HFF-Myc (cell line): Measurements from ENCODE around the gene SLC6A20.
"Not testable (repeated sequence)": the region's sequence is repeated elsewhere in the genome, so short reads cannot be mapped to it uniquely, and the experiment has no call there.

ENCODE experiments used
- DNase-seq: peaks from one replicate; pipeline ENCODE4 v3.0.0-alpha.2; 2011; ENCODE audit warnings: low read depth; ENCODE audit errors: extremely low read depth
- H3K4me3 ChIP-seq: replicated peaks from 2 replicates; pipeline ENCODE4 v1.5.1; 2011; ENCODE audit warnings: low read depth, mild to moderate bottlenecking, control low read depth, low read length
- TF ChIP-seq, protein P1 (sequence below): IDR thresholded peaks from 2 replicates; pipeline ENCODE4 v1.5.1; 2012; ENCODE audit warnings: mild to moderate bottlenecking, low read depth, low read length, control low read depth; ENCODE audit errors: missing control alignments

Gene SLC6A20

GRCh38 chr3:45761831-45762230 is 34.5 kb downstream of the SLC6A20 start:
- TF ChIP-seq, protein P1, sequence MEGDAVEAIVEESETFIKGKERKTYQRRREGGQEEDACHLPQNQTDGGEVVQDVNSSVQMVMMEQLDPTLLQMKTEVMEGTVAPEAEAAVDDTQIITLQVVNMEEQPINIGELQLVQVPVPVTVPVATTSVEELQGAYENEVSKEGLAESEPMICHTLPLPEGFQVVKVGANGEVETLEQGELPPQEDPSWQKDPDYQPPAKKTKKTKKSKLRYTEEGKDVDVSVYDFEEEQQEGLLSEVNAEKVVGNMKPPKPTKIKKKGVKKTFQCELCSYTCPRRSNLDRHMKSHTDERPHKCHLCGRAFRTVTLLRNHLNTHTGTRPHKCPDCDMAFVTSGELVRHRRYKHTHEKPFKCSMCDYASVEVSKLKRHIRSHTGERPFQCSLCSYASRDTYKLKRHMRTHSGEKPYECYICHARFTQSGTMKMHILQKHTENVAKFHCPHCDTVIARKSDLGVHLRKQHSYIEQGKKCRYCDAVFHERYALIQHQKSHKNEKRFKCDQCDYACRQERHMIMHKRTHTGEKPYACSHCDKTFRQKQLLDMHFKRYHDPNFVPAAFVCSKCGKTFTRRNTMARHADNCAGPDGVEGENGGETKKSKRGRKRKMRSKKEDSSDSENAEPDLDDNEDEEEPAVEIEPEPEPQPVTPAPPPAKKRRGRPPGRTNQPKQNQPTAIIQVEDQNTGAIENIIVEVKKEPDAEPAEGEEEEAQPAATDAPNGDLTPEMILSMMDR: no peak
- no peak for DNase-seq
- no peak overlapping the region for H3K4me3 ChIP-seq

- peak; percentile 20 for DNase-seq
- H3K4me3 ChIP-seq: no peak overlapping the region
- TF ChIP-seq, protein P1: peak; percentile 83
Observed at GRCh38 chr3:45760878-45761711, 35.2 kb downstream of the SLC6A20 start.

GRCh38 chr3:45759851-45760250 is 36.5 kb downstream of the SLC6A20 start:
- TF ChIP-seq, protein P1: no peak
- DNase-seq: no peak
- no peak overlapping the region for H3K4me3 ChIP-seq

DNA sequence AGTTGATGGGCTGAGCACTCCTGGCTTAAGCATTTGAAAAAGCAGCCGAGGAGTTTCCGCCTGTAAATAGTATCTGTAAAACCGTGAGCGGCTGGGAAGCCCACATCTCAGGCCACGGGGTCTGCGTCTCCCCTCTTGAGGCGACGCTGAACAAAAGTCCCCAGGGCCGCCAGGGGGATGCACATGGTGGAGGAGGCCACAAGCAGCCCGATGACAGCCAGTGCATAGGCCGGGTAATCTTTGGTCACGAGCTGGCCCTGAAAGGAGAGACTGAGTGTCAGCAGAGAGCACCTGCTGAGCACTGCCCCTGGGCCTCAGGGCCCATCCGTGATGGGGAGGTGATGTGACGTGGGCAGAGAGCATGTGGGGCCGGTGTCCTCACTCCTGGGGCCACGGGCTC is 37.5 kb downstream of the SLC6A20 start:
- no peak for DNase-seq
- TF ChIP-seq, protein P1: no peak
- H3K4me3 ChIP-seq: no peak overlapping the region

GRCh38 chr3:45757141-45757540 is 39.2 kb downstream of the SLC6A20 start:
- not testable (repeated sequence) for DNase-seq

DNA sequence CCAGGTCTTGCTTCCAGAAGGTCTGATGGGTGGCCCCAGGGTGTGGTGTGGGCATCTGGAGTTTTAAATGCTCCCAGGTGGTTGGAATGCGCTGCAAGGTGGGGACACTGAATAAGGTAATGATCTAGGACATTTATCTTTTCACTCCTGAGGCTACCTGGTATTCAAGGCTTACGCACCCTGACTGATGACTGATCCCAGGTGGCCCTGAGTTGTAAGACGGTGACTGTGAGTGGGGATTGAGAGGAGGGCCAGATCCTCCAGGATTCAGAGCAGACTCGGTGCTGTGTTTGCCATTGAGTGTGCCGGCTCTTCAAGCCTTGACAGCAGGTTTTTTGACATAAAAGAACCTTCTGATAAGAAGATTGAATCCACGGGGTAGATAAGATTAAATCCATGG is 40.3 kb downstream of the SLC6A20 start:
- TF ChIP-seq, protein P1: no peak
- no peak for DNase-seq
- no peak overlapping the region for H3K4me3 ChIP-seq

More at GRCh38 chr3:45757141-45757540, 39.2 kb downstream of the SLC6A20 start:
- not testable (repeated sequence) for H3K4me3 ChIP-seq

DNA sequence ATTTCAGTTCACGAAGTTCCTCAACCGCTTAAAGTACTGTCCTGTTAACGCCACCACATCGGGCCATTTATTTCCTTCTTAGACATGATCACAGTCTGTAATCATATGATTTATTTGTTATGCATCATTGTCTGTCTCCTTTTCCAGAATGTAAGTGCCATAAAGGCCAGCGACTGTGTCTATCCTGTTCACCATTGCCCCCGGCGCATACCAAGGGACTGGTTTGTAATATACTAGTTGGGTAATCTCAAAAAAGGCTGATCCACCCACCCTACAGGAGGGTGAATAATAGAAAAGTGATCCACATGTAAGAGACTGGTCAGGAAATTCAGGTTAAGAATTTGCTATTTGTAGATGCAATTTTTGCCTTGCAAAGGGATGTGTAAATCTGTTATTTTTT is 41.9 kb downstream of the SLC6A20 start:
- no peak overlapping the region for H3K4me3 ChIP-seq
- DNase-seq: no peak
- TF ChIP-seq, protein P1: no peak
